GM19328 (cell line): ENCODE measurements around the gene NEU3.
"Not testable (repeated sequence)": the region's sequence is repeated elsewhere in the genome, so short reads cannot be mapped to it uniquely, and the experiment has no call there.

ENCODE experiments used
- ATAC-seq: cut with Tn5 transposase; IDR thresholded peaks from one replicate; pipeline ENCODE4 v1.9.1; 2021; ENCODE audit warnings: mild to moderate bottlenecking, moderate library complexity; ENCODE audit not compliant: unreplicated experiment

Gene NEU3, protein sequence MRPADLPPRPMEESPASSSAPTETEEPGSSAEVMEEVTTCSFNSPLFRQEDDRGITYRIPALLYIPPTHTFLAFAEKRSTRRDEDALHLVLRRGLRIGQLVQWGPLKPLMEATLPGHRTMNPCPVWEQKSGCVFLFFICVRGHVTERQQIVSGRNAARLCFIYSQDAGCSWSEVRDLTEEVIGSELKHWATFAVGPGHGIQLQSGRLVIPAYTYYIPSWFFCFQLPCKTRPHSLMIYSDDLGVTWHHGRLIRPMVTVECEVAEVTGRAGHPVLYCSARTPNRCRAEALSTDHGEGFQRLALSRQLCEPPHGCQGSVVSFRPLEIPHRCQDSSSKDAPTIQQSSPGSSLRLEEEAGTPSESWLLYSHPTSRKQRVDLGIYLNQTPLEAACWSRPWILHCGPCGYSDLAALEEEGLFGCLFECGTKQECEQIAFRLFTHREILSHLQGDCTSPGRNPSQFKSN

DNA sequence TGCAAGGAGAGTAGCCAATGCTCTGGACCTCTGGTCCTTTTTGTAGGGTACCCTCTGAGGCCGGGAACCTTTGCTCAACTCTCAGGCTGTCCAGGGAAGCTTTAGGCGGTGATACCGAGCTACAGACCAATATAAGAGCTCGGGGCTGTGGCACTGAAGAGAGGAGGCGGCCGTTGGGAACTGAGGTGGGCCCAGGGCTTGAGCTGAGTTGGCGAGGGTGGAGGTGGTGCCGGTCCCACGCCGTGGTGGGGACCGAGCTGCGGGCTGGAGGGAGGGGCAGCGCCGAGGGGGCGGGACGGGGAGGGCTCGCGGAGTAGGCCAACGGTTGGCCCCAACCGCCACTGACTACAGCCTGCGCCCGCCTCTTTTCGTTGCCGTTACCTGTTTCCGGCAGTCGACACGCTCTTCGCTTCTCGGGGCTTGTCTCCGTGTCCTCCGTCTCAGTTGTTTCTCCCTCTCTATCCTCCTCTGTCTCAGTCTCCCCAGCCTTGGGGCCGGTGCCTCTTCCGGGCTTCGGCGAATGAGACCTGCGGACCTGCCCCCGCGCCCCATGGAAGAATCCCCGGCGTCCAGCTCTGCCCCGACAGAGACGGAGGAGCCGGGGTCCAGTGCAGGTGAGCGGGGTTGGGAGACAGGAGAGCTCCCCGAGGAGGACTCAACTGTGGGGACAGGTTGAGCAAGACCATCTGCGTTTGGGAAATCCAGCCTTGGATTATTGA lies at the start of gene NEU3:
TSS of gene NEU3 (plus strand) at position 393 of the 719 bp plus-strand sequence. CDS start at position 521, 128 bp downstream.
- ATAC-seq: peak; percentile 87

DNA sequence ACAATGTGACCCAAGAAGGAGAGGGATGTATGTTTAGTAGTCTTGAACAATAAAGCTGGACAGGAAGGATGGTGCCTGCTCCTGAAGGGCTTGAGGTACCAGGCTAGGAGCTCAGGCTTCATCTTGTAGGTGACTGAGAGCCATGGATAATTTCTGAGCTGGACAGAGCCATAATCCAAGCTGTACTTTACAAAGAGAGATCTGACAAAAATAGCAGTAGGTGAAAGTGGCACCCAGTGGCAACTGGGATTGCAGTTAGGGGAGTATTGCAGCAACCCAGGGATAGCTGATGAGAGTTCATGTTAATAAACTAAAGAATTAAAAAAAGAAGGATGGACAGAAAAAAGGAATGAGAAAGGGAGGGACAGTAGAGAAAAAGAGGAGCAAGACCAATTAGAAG lies 47.2 kb upstream of the NEU3 start:
- no peak for ATAC-seq

DNA sequence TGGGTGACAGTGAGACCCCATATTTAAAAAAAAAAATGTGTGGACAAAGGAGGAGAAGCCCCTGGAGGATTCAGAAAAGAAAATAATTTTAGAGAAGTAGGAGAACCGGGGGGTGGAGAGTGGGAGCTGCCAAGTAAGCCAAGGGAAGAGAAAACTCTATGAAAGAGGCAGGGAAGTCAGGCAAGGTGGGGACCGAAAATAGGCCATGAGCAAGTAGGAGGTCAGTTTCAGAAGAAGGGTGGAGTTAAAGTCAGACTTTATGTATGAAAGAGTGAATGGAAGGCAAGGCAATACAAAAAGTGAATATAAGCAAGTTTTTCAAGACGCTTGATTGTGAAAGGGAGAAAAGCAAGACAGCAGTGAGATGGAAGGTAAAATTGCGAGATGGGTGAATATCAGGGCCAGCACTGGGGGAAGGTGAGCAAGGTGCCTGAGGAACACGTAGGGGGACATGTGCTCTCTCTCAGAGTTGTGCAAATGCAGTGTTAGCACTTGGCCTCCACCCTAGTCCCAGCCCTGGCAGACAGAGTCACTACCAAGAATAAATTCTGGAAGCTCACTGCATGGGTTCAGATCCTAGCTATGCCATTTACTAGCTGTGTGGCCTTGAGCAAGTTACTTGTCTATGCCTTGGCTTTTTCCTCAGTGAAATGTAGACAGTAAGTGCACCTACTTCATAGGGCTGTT lies 46.5 kb upstream of the NEU3 start:
- ATAC-seq: no peak

DNA sequence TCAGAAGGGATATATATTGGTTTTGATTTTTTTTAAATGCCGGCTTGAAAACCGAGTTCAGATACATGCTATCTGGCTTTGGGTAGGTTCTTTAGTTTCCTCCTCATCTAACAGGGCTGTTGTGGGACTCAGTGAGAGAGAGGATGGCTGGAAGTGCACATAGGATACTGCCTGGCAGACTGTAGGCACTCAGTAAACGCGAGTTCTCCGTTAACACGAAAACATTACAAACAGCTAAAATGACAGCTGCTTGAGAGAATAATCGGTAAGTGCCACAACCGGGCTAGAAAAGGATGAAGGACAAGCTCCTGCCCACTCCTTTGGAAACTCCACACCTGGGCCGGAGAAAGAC lies 40.2 kb upstream of the NEU3 start:
- peak; percentile 6 for ATAC-seq

DNA sequence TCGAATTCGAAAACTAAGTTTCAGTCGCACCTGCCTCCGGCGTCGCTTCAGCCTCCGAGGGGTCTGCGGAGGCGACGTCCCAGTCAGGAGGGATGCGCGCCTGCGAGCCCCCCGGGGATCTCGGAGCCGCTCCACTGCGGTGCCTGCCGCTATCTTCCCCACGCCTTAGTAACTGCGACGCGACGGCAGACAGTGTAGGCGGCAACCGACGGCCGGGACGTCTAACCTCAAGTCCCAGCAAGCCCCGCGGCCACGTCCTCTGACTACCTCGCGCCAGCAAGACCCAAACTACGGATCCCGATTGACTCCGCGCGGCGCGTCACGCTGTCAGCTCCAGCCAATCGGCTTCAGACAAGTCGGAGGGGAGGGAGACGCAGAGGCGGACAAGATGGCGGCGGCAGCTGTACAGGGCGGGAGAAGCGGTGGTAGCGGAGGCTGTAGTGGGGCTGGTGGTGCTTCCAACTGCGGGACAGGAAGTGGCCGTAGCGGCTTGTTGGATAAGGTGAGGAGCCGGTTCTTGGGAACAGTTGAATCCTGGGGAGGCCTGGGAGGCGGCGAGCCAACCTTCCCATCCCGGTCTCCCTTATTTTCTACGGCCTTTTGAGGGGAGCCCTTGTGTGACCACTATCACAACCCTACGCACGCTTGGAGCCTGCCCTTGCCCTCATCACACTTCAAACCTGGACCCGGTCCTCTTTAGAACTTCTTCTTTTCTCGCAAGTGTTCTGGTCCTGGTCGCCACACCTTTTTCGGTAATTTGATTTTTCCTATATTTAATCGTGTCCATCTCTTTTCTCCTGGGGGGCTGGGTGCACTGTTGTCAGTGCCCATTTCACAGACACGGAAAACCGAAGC lies 39.6 kb upstream of the NEU3 start, which contains the start of the genes SPCS2 and XRRA1:
TSS of gene SPCS2 (plus strand) at position 369 of the 855 bp plus-strand sequence. CDS start at position 389, 20 bp downstream.
TSS of gene XRRA1 (minus strand) at position 194 of the 855 bp plus-strand sequence. CDS start 8,213 bp downstream, outside the sequence.
- peak; percentile 93 for ATAC-seq

DNA sequence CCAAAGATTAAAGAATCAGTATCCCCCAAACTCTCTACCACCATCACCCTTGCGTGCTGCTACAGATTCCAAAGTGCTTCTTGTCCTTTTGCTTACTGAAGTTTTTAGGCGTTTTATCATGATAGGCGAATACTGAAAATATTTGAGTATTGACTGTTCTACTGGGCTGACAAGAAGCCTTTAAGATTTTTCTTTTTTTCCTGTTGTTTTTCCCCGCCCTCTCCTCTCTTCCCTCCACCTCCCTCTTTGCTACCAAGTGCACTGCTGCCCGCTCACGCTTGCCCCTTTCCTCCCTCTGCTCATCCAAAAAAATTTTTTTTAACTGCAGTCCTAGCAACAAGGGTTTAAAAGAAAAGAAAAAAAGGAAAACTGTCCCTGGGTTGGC lies 39.0 kb upstream of the NEU3 start:
- ATAC-seq: no peak

DNA sequence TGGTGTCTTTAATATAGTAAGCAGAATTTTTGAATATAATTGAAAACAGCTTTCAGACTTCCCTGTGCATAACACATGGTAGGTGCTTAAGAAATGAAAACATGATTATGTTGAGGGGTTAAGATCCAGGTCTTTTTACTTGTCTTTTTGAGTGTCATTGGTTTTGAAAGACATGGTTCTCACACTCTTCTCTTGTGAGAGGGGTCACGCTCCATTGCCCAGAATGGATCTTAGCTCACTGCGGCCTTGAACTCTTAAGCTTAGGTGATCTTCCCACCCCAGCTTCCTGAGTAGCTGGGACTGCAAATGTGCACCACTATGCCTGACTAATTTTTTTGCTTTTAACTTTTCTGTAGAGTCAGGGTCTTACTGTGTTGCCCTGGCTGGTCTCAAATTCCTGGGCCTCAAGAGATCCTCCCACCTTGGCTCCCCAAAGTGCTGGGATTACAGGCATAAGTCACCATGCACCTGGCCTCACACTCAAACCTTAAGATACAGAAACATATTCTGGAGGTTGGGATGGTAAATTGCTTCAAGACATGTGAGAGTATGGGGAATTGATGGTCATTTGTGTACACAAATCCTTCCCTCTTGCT lies 38.3 kb upstream of the NEU3 start:
- ATAC-seq: no peak

DNA sequence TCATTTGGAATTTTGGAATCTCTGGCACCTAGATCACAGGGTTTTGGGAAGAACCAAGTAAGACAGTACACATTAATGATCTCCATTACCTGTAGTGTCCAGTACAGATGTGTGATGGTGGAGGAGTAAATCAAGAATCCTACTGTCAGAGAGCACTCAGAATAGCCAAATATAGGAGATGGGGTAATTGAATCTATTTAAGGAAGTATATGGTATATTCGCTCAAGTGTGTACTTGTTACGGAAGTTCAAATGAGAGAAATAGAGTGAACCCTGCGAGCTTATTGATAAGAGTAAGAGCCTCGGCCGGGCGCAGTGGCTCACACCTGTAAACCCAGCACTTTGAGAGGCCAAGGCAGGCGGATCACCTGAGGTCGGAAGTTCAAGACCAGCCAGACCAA lies 37.5 kb upstream of the NEU3 start:
- ATAC-seq: no peak

DNA sequence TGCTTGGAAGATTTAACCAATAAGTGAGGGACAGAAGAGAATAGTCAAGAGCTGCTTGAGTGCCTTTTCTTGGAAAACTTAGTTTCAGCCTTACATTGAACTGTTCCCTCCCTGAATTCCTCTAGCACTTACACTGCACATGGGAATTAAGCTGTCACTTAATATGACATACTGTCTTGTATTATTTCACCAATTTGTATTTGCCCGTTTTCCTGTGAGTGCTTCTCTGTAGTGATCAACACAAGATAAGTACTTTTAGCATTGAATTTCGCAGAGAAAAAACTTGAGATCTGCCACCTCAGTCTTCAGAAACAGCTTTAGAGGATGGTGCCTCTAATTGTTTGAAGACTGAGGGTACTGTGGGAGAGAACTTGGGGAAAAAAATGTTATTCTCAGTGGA lies 36.0 kb upstream of the NEU3 start:
- ATAC-seq: no peak

DNA sequence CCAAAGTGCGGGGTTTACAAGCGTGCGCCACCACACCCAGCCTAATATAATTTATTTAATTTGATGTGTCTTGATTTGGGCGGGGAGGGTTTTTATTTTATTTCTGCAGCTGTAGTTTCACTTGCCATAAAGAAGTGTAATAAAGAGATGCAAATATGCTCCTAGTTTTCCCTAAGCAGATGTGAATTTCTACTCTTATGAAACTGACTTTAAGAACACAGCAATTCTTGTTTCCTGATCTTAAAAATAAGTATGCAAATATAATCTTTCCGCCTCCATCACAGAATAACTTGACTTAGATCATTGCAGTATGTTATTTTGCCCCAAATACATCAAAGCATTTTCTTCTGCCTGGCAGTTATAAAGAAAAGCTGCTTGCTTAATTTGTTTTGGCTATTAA lies 35.3 kb upstream of the NEU3 start:
- ATAC-seq: no peak

DNA sequence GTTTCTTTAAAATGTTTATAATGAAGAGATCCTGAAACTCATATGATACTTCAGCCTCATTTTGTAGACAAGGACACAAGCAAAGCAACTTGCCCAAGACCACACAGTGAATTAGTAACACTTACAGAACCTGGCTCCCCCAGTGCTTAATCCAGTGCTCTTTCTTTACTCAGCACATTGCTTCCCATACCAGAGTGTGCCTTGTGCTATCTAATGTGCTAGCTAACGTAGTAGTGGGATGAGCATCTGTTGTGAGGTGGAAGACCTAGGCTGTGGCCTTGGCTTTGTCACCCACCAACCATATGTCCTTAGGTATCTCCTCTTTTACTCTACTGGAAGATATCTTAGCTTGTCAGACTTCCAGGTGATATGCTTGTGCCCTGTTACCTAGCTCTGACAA lies 34.5 kb upstream of the NEU3 start:
- no peak for ATAC-seq

DNA sequence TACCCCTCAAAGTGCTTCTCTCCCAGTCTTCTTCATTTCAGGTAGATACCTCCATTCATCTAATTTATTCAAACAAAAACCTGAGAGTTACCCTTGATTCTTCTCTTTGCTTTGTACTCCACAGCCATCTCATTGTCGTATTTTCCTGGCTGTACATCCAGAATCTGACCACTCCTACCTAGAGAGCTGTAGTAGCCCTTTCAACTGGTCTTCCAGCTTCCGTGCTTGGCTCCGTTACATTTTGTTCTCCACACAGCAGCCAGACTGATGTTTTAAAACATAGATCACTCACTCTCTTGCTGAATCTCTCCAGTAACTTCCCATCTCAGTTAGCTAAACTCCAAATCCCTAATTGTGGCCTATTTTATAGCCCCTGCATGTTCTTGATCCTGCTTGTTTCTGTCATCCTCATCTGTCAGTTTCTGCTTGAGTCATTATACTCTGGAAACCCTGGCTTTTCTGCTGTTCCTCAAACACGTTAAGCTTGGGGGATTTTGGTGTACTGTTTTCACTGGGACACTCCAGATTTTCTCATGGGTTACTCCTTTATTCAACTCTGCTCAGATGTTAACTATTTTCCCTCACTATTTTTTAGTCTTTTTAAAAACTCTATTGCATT lies 32.2 kb upstream of the NEU3 start:
- no peak for ATAC-seq

DNA sequence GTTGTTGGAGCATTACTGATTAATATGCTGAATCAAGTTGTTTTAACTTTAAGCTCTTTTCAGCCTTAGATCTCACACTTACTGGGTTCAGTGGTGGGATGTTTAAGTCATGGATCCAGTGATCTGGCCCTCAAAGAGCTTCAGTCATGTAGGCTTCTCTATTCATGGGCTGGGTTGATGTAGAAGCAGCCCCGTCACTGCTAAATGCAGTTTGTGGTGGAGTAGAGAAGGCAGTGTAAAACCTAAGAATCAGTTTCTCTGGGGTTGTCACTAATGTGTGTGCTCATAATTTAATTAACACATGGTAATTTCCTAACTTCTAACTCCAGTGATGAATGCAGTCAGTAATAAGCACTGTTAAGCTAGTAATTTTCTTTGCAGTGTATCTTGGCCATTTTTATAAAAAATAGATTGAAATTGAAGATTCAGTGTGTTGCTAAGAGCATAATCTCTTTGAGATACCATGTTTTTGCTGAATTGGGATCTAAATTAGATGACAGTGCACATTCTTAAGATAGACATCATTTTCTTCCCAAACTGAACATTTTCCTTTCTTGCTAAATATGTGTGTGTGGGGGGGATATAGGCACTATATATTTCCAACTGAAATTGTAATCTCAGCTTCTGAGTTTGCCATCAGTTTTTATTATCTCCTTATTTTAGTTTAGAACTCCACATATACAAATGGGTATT lies 30.6 kb upstream of the NEU3 start:
- ATAC-seq: no peak

DNA sequence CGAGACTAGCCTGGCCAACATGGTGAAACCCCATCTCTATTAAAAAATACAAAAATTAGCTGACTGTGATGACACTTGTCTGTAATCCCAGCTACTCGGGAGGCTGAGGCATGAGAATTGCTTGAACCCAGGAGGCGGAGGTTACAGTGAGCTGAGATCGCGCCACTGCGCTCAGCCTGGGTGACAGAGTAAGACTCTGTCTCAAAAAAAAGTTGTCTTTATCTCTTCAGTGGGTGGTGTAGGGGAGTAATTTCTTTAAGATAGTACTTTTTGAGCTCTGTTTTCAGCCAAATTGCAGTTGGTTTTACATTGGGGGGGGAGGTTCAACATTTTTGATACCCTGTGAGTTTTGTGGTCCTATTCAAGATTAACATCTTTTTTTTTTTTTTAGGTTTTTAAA lies 28.6 kb upstream of the NEU3 start:
- not testable (repeated sequence) for ATAC-seq

DNA sequence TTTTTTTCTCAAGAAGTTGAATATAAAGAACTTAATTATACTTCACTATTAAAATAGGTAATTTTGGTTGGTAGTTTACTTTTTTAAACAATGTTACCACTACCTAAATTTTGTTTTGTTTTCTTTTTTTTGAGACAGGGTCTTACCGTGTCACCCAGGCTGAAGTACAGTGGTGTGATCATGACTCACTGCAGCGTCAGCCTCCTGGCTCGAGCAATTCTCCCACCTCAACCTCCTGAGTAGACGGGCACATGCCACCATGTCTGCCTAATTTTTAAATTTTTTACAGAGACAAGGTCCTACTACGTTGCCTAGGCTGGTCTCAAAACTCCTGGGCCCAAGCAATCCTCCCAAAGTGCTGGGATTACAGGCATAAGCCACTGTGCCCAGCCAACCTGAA lies 22.1 kb upstream of the NEU3 start:
- ATAC-seq: no peak

DNA sequence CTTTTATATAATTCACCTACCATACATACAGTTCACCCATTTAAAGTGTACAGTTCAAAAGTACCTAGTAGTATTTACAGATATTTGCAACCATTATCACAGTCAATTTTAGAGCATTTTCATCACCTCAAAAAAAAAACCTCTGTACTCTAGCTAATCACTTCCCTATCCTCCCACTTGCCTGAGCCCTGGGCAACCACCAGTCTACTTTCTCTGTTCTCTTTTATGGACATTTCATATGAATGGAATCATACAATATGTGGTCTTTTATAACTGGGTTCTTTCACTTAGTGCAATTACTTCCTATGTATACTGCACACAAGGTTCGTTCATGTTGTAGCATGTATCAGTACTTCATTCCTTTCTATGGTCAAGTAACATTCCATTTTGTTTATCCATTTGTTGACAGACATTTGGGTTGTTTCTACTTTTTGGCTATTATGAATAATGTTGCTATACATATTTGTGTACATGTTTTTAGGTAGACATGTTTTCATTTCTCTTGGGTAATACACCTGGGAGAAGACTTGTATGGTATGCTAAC lies 17.8 kb upstream of the NEU3 start:
- ATAC-seq: no peak

DNA sequence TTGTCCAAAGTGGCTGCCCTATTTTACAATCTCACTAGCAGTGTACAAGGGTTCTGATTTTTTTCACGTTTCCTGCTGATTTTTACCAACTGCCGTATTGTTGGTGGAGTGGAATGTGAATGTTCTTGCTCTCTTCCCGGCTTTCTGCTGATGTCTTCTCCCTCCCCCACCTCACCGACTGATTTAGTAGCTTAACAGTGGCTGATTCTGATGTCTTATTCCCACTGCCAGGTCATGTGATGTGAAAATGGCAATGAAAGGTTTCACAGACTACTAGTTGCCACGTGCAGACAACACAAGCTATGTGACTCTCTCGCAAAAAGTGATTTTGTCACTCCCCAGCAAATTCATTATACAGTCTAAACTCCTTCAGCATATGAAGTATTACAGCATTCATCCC lies 17.3 kb upstream of the NEU3 start:
- no peak for ATAC-seq

DNA sequence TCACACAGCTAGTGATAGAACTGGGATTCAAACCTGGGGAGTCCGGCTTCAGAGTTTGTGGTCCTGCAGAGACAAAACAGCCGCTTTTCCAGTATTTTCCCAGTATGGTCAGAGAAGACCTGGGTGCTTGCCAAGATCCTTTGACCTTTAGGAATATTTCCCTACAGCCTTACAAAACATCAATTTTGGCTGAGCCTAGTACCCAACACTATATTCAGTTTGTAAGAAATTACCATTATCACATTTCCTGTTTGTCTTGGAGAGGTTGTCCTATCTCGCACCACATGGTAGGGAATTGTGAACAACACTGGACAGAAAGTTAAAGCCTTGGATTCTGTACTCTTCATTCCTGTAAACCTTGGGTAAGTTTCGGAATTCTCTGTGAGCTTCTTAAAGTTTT lies 10.7 kb upstream of the NEU3 start:
- no peak for ATAC-seq

DNA sequence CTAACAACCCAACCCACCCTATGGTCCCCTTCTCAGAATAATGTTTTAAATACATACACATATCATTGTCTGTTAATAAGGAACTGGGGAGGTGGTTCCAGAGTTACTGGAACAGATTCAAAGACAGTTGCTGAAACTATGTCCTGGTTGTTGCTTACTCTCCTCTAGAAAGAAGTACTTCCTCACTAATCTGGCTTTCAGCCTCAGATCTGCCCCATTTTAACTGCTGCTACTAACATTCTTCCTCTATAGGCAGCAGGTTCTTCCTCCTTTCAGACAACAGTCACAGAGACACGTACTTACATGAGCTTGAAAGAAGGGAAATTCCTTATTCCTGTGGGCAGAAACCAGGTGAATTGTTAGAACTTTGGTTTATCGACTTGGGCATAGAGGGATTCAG lies 8.1 kb upstream of the NEU3 start:
- ATAC-seq: no peak
